Measurements from ENCODE around the gene DUOX2.

DUOX2 gene

DNA sequence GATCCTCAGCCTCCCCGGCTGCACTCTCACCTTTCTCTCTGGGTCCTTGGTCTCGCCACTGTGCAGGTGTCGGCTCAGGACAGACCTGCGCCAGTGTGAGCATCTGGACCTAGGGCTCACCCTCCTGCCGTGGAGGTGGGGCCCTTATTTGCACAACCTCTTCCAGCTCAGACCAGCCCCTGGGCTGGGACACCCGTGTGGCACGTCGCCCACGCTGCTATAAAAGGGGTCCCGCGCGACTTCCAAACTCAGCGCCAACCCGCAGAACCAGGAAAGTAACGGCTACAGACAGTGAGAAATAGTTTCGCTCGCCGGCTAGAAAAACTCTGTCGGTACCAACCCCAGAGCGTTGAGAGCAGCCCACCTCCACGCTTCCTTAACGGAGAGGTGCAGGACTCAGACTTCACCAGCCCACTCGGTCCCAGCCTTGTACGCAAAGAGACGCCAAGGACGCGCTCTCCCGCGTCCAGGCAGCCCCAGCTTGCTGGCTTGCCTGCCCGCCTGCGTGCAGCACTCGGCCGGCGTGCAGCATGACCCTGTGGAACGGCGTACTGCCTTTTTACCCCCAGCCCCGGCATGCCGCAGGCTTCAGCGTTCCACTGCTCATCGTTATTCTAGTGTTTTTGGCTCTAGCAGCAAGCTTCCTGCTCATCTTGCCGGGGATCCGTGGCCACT is at the start of gene DUOX2, which contains the start of gene DUOXA2:
Gene DUOX2 (minus strand): TSS at position 97 of the 675 bp plus-strand sequence. CDS start 761 bp downstream, outside the sequence.
Gene DUOXA2 (plus strand): TSS at position 251 of the 675 bp plus-strand sequence. CDS start 280 bp downstream, at position 531.
- DNase-seq, result no peak

- DNase-seq, result no peak
These were observed 49.5 kb upstream of the DUOX2 start for GRCh38 chr15:45163508-45163856.

DNA sequence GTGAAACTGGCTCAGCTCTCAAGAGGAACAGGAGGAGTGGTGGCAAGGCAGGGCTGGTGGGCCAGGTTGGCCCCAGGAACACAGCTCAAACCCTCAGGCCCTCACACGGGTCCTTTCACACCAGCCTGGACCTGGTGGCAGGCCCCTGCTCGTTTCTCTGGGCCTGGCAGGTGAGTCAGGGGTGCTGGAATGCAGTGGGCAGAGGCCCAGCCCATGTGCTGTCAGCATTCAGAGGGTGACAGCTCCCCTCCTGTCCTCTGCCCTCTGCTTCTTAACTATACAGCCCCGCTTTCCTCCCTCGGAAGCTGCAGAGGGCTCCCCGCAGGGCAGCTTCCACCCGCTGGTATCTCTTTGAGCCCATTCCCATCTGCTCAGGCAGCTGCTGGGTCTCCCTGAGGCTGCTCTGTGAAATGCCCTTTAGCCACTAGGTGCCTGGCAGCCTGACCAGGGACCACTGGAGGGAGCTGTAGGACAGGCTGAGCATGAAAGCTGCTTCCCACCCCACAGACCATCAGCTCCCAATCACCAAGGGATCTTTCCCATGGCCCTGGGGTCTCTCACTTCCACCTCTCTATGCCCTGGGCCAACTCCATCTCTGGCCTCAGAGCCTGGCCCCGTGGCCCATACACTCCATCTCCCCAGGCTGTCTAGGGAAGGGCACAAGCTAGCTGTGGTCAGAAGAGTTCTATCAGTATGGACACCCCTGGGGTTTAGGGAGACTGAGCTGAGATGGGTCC is 49.0 kb upstream of the DUOX2 start:
- peak in 12 of 14 donors; percentile 38 to 83 (median 63) for DNase-seq

DNA sequence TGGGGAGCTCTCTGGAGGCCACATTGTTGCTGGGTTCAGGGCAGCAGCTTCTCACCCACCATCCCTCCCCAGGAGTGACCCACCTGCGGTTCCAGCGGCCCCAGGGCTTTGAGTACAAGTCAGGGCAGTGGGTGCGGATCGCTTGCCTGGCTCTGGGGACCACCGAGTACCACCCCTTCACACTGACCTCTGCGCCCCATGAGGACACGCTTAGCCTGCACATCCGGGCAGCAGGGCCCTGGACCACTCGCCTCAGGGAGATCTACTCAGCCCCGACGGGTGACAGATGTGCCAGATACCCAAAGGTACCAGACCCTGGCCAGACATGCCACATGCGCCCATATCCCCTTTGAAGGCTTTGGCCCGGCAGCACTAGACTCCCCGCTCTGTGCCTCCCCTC is 47.7 kb upstream of the DUOX2 start:
- no peak for DNase-seq

DNA sequence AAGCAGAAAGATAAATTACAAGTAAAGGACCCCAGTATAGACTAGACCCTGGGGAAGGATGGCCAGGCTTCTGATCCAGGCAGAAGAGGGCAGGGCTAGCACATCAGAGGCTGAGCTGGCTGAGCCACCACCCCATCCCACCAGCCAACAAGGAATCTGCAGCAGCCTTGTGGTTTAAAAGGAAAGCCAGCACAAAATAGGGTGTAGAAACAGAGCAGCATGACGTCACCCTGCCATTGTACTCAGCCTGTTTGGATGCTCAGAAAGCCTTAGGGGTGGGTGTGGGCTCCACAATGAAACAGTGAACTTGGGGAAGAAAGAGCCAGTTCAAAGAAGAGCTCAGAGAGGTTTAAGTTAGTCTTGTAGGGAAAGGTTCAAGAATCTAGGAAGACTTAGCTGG is 44.0 kb upstream of the DUOX2 start:
- DNase-seq, result peak in 8 of 14 donors; percentile 17 to 73 (median 38)

GRCh38 chr15:45156744-45157455 is 42.9 kb upstream of the DUOX2 start:
- peak in 1 of 14 donors; percentile 46 for DNase-seq

GRCh38 chr15:45155739-45156138 is 41.8 kb upstream of the DUOX2 start:
- DNase-seq, result no peak

DNA sequence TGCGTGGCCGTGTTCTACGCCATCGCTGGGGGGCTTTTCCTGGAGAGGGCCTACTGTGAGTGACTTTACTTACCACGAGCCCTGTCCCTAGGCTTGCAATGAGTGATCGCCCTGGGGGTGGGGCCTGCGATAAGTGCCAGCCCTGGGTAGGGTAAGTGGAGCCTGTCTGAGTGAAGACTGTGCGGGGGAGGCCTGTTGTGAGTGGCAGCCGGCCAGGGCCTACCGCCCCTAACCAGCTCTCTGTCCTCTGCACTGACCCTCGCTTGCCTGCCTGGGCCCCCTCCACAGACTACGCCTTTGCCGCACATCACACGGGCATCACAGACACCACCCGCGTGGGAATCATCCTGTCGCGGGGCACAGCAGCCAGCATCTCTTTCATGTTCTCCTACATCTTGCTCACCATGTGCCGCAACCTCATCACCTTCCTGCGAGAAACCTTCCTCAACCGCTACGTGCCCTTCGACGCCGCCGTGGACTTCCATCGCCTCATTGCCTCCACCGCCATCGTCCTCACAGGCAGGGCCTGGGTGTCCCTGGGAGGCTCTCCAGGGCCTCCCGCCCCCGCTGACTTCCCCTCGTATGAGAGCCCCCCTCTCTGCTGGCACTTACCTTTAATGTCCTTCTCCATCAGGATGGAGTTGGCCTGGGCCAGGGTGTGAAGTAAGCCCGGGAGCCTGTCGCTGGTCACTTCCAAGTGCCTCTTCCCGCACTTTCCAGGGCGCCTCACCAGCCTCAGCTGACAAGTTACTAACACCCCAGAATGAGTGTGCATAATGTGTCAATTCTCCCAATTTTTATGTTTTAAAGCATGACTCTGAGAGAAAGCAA is 38.2 kb upstream of the DUOX2 start:
- no peak for DNase-seq

GRCh38 chr15:45150997-45151396 is 37.0 kb upstream of the DUOX2 start:
- no peak for DNase-seq

DNA sequence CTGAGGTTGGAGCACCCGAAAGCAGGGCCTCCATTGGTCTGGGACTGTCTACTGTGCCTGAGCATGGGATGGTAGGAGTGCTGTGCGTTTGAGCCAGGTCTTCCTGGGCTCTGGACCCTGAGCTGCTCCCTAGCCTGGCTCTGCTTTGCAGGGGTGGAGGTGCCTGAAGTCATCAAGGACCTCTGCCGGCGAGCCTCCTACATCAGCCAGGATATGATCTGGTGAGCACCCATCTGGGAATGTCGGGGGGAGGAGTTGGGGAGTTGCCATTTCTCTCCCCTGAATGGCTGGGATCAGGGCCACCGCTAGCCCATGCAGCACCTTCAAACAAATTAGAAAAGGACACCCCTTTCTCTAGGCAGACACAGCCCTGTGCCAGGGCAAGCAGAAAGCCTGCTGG is 36.5 kb upstream of the DUOX2 start:
- no peak for DNase-seq

DNA sequence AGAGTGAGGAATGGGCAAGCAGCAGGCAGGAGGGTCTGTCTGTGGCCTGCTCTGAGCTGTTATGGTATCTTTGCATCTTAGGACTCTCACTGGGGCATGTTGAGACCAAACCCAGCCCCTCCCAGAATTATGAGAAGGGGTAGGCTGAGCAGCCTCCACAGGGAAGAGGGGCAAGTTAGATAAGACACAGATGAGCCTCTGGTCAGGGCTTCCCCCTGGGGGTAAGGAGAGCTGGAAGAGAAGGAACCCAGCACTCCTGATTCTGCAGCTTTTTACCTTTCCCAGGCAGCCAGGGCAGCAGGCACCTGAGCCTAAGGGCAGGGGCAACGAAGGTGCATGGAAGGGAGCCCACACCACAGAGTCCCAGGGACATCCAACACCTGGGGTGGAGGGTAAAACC is 35.1 kb upstream of the DUOX2 start:
- no peak for DNase-seq

- DNase-seq, result no peak
These were observed 34.4 kb upstream of the DUOX2 start for GRCh38 chr15:45148076-45149059.

DNA sequence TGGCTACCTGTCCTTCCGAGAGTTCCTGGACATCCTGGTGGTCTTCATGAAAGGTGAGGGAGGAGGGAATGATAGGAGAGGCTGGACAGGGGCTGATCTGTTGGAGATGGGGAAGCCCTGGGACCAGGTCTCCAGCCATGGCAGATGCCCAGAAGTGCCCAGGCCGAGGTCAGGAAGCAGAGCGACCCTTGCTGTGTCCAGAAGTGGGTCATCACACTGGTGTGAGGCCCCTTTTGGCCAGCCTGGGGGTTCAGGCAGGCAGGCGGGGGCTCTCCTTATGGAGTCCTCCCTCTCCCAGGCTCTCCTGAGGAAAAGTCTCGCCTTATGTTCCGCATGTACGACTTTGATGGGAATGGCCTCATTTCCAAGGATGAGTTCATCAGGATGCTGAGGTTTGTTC is 33.6 kb upstream of the DUOX2 start:
- no peak for DNase-seq

- DNase-seq, result no peak
These were observed 32.4 kb upstream of the DUOX2 start for GRCh38 chr15:45146405-45146804.

GRCh38 chr15:45144775-45145174 is 30.8 kb upstream of the DUOX2 start:
- DNase-seq, result no peak

GRCh38 chr15:45143946-45144345 is 30.0 kb upstream of the DUOX2 start:
- DNase-seq, result no peak

DNA sequence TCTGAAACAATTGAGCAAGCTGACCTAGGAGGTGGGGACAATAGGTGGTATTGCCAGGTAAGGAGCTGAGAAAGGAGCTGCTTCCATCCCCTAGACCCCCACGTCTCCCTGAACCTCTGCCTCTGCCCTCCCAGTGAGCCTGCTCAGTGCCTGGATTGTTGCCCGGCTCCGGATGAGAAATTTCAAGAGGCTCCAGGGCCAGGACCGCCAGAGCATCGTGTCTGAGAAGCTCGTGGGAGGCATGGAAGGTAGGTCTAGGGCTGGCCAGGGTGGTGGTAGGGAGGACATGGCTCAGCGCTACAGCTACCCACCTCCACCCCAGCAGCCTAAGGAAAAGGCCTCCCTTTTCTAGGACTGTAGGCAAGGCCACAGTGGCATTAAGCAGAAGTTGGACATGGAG is 29.1 kb upstream of the DUOX2 start:
- no peak for DNase-seq

DNA sequence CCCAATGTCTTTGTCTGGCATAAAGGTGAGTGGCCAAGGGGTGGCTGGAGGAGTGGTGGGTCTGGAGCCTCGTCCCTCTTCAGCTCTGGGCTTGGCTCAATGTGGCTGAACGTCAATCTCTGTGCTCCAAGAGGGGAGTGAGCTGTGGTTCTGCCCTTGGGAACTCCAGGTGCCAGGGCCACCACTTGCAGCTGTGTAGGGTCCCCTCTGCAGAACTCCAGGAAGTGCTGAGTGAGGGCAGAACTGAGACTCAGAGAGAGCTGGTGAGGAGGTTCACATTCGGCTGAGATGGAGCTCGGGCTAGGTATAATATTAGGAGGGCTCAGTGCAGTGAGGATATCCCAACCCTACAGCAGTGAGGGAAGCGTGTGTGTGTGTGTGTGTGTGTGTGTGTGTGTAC is 27.4 kb upstream of the DUOX2 start:
- DNase-seq, result no peak

- DNase-seq, result no peak
These were observed 26.7 kb upstream of the DUOX2 start for GRCh38 chr15:45140557-45141250.

DNA sequence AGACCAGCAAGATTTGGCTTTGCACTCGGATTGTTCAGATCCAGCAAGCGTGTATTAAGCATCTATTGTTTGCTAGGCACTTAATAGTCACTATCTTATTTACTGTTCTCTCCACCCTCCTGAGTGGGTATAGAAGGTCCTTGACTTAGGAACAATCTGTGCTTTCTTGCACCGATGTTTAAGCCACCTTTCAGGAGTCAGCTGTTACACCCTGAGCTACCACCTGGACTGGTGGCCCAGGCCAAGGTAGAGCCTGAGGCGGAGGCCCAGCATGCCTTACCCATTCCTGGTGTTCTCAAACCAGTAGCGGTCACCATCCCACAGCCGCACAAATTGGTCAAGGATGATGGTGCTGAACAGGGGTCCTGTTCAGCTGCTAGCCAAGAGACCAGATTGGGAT is 25.8 kb upstream of the DUOX2 start:
- DNase-seq, result no peak

All from C1 segment of cervical spinal cord (tissue), 14 donors.